Measurements from ENCODE around the gene HNRNPL. TPM values are rescaled to one million over a fixed set of nuclear protein-coding genes. Genes with fewer than 3 reads are reported as not detected.
A peak's percentile ranks its signal among the peaks of the same experiment; 100 is the strongest.

HNRNPL gene
- total RNA-seq, 6 experiments from 2014 or later = 89.5 to 157 (median 102) TPM

DNA sequence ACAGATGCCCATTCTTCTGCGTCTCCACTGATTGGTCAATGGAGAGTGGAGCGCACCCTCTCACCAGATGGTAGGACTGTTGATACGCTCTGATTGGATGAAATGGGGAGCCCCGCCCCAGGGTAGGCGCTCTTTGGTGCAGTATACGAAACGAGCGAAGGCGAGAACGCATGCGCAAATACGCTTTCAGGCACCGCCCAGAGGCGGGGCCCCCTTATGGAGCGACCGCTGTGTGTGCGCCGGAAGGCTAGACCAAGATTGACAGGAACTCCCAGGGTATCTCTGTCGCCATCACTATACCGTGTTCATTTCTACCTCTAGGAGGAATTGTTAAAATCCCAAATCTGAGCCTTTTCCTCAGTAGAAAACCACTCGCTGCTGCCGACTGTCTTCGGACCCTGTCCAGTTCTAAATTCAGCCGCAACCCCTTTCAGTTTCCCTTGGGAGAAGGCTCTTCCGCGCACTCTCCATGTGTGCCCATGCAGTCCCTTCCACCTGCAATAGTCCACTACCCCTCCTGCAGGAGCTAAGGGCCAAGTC, 720 bp upstream of the HNRNPL start:
- 2% methylated on average over 11 of the region's 26 CpGs for WGBS (ENCODE audit: insufficient coverage, low coverage, low lambda C conversion rate, missing lambda C conversion rate)
- H3K36me3 ChIP-seq = peaks cover 12 to 23% (median 18%) of the 10 kb centered on the region in 4 donors
- intact Hi-C loops (cut with DNase I) = no loop called here
- no peaks in the 10 kb centered on the region for H3K27me3 ChIP-seq
- H3K4me1 ChIP-seq = peaks cover 0 to 33% (median 10%) of the 10 kb centered on the region in 4 donors
- H3K27ac ChIP-seq = peak overlapping the region; percentile 97 to 98 (median 98)
- TF ChIP-seq, protein P1, sequence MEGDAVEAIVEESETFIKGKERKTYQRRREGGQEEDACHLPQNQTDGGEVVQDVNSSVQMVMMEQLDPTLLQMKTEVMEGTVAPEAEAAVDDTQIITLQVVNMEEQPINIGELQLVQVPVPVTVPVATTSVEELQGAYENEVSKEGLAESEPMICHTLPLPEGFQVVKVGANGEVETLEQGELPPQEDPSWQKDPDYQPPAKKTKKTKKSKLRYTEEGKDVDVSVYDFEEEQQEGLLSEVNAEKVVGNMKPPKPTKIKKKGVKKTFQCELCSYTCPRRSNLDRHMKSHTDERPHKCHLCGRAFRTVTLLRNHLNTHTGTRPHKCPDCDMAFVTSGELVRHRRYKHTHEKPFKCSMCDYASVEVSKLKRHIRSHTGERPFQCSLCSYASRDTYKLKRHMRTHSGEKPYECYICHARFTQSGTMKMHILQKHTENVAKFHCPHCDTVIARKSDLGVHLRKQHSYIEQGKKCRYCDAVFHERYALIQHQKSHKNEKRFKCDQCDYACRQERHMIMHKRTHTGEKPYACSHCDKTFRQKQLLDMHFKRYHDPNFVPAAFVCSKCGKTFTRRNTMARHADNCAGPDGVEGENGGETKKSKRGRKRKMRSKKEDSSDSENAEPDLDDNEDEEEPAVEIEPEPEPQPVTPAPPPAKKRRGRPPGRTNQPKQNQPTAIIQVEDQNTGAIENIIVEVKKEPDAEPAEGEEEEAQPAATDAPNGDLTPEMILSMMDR (IDR thresholded peaks at IDR 0.05) = peak in 2 of 4 donors; percentile 7 to 34
- peak; percentile 97 for TF ChIP-seq POLR2A (IDR thresholded peaks at IDR 0.05)
- H3K9me3 ChIP-seq = no peaks in the 10 kb centered on the region
- peak in 2 of 3 donors; percentile 98 to 99 for DNase-seq
- ATAC-seq = peak; percentile 73 to 89 (median 81)
- peak overlapping the region; percentile 49 to 76 (median 70) for H3K4me3 ChIP-seq

DNA sequence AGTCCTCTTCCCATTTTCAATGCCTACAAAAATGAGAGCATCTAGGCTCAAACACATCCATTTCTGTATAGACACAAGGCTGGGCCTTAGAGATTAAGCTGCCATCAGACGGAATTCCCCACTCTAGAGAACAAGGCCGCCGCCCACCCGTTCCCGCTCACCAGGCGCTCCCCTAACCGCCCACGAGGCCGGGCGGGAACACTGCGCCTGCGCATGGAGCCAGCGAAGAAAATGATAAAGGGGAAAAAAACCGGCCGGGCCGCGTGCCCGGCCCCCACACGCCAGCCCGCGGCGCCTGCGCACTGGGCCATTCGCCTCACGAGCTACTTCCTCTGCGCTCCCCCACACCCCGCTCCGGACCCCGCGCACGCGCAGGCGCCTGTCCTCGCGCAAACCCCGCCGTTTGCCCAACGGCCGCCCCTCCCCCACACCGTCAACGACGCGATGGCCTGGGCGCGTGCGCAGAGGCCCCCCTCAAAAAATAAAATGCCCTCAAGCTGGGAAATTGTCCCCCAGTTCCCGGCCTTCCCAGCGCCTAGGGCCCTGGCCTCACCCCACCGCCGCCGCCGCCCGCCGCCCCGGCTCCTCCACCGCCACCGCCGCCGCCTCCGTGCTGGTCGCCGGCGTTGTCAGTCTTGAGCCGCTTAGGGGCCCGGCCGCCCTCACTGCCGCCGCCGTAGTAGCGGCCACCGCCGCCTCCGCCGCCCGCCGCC, 483 bp downstream of the HNRNPL start:
- peaks cover 0 to 39% (median 12%) of the 10 kb centered on the region in 4 donors for H3K4me1 ChIP-seq
- 0% methylated on average over 8 of the region's 76 CpGs for WGBS (ENCODE audit: insufficient coverage, low coverage, low lambda C conversion rate, missing lambda C conversion rate)
- intact Hi-C loops (cut with DNase I) = no loop called here
- TF ChIP-seq, protein P1 (IDR thresholded peaks at IDR 0.05) = no peak
- TF ChIP-seq POLR2A (IDR thresholded peaks at IDR 0.05) = no peak
- DNase-seq (peak; percentile 97 to 98 (median 97)), ATAC-seq (peak; percentile 22 to 46 (median 34))
- peaks cover 22 to 35% (median 27%) of the 10 kb centered on the region in 4 donors for H3K36me3 ChIP-seq
- no peaks in the 10 kb centered on the region for H3K9me3 ChIP-seq
- peak overlapping the region; percentile 100 for H3K27ac ChIP-seq
- H3K4me3 ChIP-seq = peak overlapping the region; percentile 78 to 99 (median 91)
- H3K27me3 ChIP-seq = no peaks in the 10 kb centered on the region

DNA sequence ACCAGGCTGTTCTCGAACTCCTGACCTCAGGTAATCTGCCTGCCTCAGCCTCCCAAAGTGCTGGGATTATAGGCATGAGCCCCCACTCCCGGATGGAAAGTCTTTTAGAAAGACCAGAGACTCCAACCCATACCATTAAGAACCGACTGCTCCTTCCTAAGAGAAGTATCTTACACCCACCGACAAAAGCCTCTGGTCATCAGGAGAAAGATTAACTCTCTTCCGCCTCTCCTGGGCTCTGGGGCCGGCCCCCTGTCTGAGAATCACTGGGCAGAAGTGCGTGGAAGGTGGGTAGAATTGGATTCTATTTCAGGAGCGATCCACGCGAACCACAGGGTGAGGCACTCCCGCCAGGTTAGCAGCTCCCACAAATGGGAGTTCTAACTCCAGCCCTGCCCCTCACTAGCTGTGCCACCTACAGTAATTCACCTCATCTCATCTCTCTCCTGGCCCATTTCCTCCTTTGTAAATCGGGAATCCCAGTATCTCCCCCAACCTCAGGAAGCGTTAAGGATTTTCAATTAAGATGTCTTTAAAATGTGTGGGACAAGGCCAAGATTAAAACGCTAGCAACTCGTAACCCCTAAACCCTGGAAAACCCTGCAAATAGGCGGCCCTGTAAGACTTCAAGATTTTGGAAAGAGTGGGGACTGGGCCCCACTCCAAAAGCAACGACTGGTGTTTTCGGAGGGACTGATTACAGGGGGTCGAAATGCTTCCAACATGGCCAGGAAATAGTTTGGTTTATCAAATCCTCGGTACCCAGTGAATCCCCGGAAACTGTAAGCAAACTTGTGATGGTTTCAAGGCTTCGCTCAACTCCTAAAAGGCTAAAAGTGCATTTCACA, 1.3 kb downstream of the HNRNPL start:
- Histone ChIP-seq H3K27me3 (no peaks in the 10 kb centered on the region), H3K27ac (peak overlapping the region; percentile 100), H3K4me3 (peak overlapping the region; percentile 78 to 99 (median 91)), H3K36me3 (peaks cover 30 to 43% (median 34%) of the 10 kb centered on the region in 4 donors), H3K4me1 (peaks cover 0 to 47% (median 16%) of the 10 kb centered on the region in 4 donors), H3K9me3 (no peaks in the 10 kb centered on the region)
- intact Hi-C loops (cut with DNase I) = no loop called here
- TF ChIP-seq, protein P1 (IDR thresholded peaks at IDR 0.05) = no peak
- no peak for TF ChIP-seq POLR2A (IDR thresholded peaks at IDR 0.05)
- WGBS (ENCODE audit: insufficient coverage, low coverage, low lambda C conversion rate, missing lambda C conversion rate) = 12% methylated on average over 19 of the region's 22 CpGs
- ATAC-seq (no peak), DNase-seq (peak in 1 of 3 donors; percentile 51)

DNA sequence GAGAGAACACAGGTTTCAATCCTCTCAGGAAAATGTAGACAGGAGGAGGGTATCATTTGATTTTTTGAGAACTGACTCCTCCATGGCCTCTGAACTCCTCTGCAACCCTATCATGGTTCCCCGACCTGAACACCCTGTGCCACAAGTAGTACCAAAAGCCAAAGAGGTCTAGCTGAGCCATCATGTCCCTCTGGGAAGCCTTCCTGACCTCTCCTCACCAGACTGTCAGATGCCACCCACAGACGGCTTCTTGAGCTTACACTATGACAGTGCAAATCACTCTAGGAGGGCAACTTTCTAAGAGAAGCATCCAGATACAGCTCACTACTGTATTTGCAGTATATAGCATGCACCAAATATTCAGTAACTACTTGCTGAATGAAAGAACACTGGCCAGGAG, 3.7 kb downstream of the HNRNPL start:
- Histone ChIP-seq H3K27me3 (no peaks in the 10 kb centered on the region), H3K4me3 (no peak overlapping the region), H3K9me3 (no peaks in the 10 kb centered on the region), H3K27ac (no peak overlapping the region), H3K36me3 (peaks cover 33 to 62% (median 48%) of the 10 kb centered on the region in 4 donors), H3K4me1 (peaks cover 0 to 71% (median 27%) of the 10 kb centered on the region in 4 donors)
- no peak for ATAC-seq
- intact Hi-C loops (cut with DNase I) = no loop called here
- peak in 1 of 3 donors; percentile 9 for DNase-seq
- 20% methylated on average over 1 of the region's 2 CpGs for WGBS (ENCODE audit: insufficient coverage, low coverage, low lambda C conversion rate, missing lambda C conversion rate)
- TF ChIP-seq, protein P1 (IDR thresholded peaks at IDR 0.05) = no peak
- TF ChIP-seq POLR2A (IDR thresholded peaks at IDR 0.05) = no peak
